Testis (tissue), 2 donors: ENCODE measurements around the gene LASP1NB.

ENCODE experiments used
- CTCF ChIP-seq, 3 experiments: fragments of 450-650 bp in 2 of 3; fragments of 200-600 bp in 1 of 3; sonication (generic) in 1 of 3; IDR thresholded peaks; one replicate each; pipeline ENCODE4 v1.5.1; 2016 to 2019; ENCODE audit warnings: antibody characterized with exemption in 3 of 3, mild to moderate bottlenecking in 2 of 3, moderate library complexity in 1 of 3
- POLR2A ChIP-seq: fragments of 450-650 bp; IDR thresholded peaks from one replicate; pipeline ENCODE4 v1.6.1; 2017; ENCODE audit warnings: antibody characterized with exemption, mild to moderate bottlenecking, moderate library complexity

- TF ChIP-seq CTCF (IDR thresholded peaks at IDR 0.05) (no peak), POLR2A (no peak)
Observed at GRCh38 chr17:38886643-38887010, 38.8 kb upstream of the LASP1NB start.
